Testis (tissue), 2 donors: ENCODE data around the gene TRRAP.

Experiments used
- CTCF ChIP-seq, 3 experiments: fragments of 450-650 bp in 2 of 3; fragments of 200-600 bp in 1 of 3; sonication (generic) in 1 of 3; IDR thresholded peaks; one replicate each; pipeline ENCODE4 v1.5.1; 2016 to 2019; ENCODE audit warnings: antibody characterized with exemption in 3 of 3, mild to moderate bottlenecking in 2 of 3, moderate library complexity in 1 of 3
- POLR2A ChIP-seq: fragments of 450-650 bp; IDR thresholded peaks from one replicate; pipeline ENCODE4 v1.6.1; 2017; ENCODE audit warnings: antibody characterized with exemption, mild to moderate bottlenecking, moderate library complexity

GRCh38 chr7:98993024-98993897, 114.9 kb downstream of the TRRAP start:
- TF ChIP-seq CTCF (IDR thresholded peaks at IDR 0.05) (no peak), POLR2A (no peak)
